Mucosa of descending colon (tissue), 3 donors: Measurements from ENCODE around the gene SELENOI. TPM values are rescaled to one million over a fixed set of nuclear protein-coding genes. Genes with fewer than 3 reads are reported as not detected.
"Not testable (repeated sequence)": the region's sequence is repeated elsewhere in the genome, so short reads cannot be mapped to it uniquely, and the experiment has no call there.

ENCODE experiments used
- ATAC-seq: fragments of 200-7000 bp; cut with Tn5 transposase; one replicate; pipeline ENCODE4 v1.9.1; 2020; ENCODE audit warnings: mild to moderate bottlenecking, moderate library complexity
- DNase-seq, 3 donors: peaks; one replicate each; pipeline ENCODE4 v3.0.0-alpha.2; 2020
- H3K36me3 ChIP-seq: fragments of 200-600 bp; one replicate; pipeline ENCODE4 v1.8.0; 2021; ENCODE audit warnings: low read depth, mild to moderate bottlenecking
- H3K4me1 ChIP-seq: fragments of 200-600 bp; one replicate; pipeline ENCODE4 v1.8.0; 2021; ENCODE audit warnings: low read depth, mild to moderate bottlenecking
- H3K4me3 ChIP-seq: fragments of 200-600 bp; one replicate; pipeline ENCODE4 v1.8.0; 2021; ENCODE audit warnings: mild to moderate bottlenecking
- H3K9me3 ChIP-seq: fragments of 200-600 bp; one replicate; pipeline ENCODE4 v1.8.0; 2021; ENCODE audit warnings: mild to moderate bottlenecking
- CTCF ChIP-seq: fragments of 200-600 bp; IDR thresholded peaks from one replicate; pipeline ENCODE4 v1.8.0; 2022; ENCODE audit warnings: antibody characterized with exemption, mild to moderate bottlenecking
- intact Hi-C, 2 donors: fragments of 100-400 bp; cut with DNase I in 1 of 2; cut with micrococcal nuclease in 1 of 2; formaldehyde crosslinking; loops; one replicate each; pipeline versions ENCODE4 v1.11.0 to v1.11.1; 2022; cut with DNase I, micrococcal nuclease
- total RNA-seq, 3 donors: library from RNA; stranded (reverse); fragmentation: NEBNext Ultra II Directional in 2 of 3; extraction: Animal tissue kit (Norgen Biotek cat#: 25700) in 2 of 3; gene quantifications; one replicate each; pipeline versions ENCODE4 v1.2.1 to v1.2.4, GENCODE V29; 2021 to 2023
- donor health status: DM: no; HTN: no; CAD: no; lungs with moderate emphysema.
- donor health status: DM: no; HTN: no; CAD: no.
- donor health status: DM: no; HTN: yes; CAD: no.

SELENOI gene
- total RNA-seq, 3 donors from 2014 or later, result 27.4 to 42.6 (median 28.0) TPM

- peak; percentile 99 for ATAC-seq
- no peaks in the 10 kb centered on the region for H3K9me3 ChIP-seq
- peak; percentile 70 for TF ChIP-seq CTCF
- H3K4me3 ChIP-seq, result no peak overlapping the region
- H3K4me1 ChIP-seq, result no peaks in the 10 kb centered on the region
- peak; percentile 84 to 97 (median 92) for DNase-seq
- intact Hi-C loops, result no loop called here
- no peaks in the 10 kb centered on the region for H3K36me3 ChIP-seq
Measured at GRCh38 chr2:26330114-26330549, 15.8 kb upstream of the SELENOI start.

DNA sequence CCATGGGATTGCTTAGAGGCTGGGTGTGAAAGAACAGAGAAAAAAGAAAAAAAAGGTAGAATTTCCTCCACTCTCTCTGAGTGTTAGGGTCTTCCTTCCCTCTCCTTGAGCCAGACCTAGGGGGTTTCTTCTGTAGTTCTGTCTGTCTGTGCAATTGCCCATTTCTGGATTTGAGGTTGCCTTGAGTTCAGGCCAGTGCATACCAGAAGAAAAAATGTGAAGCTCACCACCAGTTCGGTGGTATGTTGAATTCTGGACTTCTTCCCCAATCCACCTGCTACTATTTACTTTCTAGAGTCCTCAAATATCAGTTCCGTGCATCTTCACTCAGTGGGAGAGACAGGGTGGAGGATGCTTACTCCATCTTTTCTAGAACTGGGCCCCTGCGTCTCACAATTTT lies 15.3 kb upstream of the SELENOI start:
- H3K36me3 ChIP-seq, result no peaks in the 10 kb centered on the region
- H3K4me3 ChIP-seq, result no peak overlapping the region
- H3K4me1 ChIP-seq, result no peaks in the 10 kb centered on the region
- no peak for TF ChIP-seq CTCF
- no peaks in the 10 kb centered on the region for H3K9me3 ChIP-seq
- ATAC-seq (no peak), DNase-seq (no peak)
- intact Hi-C loops, result no loop called here

DNA sequence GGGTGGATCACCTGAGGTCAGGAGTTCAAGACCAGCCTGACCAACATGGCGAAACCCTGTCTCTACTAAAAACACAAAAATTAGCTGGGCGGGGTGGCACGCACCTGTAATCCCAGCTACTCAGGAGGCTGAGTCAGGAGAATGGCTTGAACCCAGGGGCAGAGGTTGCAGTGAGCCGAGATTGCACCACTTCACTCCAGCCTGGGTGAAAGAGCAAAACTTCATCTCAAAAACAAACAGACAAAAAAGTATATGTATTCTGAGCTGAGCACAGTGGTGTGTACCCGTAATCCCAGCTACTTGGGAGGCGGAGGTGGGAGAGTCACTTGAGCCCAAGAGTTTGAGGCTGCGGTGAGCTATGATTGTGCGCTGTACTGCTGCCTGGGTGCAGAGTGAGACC lies 14.6 kb upstream of the SELENOI start:
- ATAC-seq, H3K36me3 ChIP-seq, H3K9me3 ChIP-seq, intact Hi-C loops, DNase-seq, H3K4me1 ChIP-seq, H3K4me3 ChIP-seq: not testable (repeated sequence)

DNA sequence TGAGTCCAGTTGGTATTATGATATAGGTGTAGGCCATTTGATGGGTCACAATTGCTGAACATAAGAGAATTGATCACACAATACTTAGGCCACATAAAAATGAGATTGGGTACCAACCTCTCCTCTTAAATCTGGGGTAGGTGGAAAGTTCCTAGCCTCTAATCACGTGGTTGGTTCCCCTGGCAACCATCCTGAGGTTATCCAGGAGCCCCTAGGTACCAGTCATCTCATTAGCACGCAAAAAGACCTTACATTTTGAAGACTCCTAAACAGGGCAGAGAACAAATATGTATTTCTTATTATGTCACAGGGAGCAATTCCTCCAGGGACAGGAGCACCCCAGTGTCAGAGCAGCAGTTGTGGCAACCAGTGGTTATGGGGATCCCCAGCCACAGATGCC lies 12.7 kb upstream of the SELENOI start:
- H3K4me3 ChIP-seq, result no peak overlapping the region
- no peak for DNase-seq
- no peaks in the 10 kb centered on the region for H3K9me3 ChIP-seq
- TF ChIP-seq CTCF, result no peak
- H3K36me3 ChIP-seq, result no peaks in the 10 kb centered on the region
- H3K4me1 ChIP-seq, result no peaks in the 10 kb centered on the region
- ATAC-seq, result no peak
- intact Hi-C loops, result no loop called here

GRCh38 chr2:26335231-26335630 lies 10.7 kb upstream of the SELENOI start:
- H3K9me3 ChIP-seq, result no peaks in the 10 kb centered on the region
- H3K4me3 ChIP-seq, result no peak overlapping the region
- intact Hi-C loops, result no loop called here
- ATAC-seq (no peak), DNase-seq (no peak)
- no peak for TF ChIP-seq CTCF
- no peaks in the 10 kb centered on the region for H3K36me3 ChIP-seq
- no peaks in the 10 kb centered on the region for H3K4me1 ChIP-seq

- intact Hi-C loops, result no loop called here
Measured at GRCh38 chr2:26336719-26337118, 9.2 kb upstream of the SELENOI start.

More at GRCh38 chr2:26336719-26337118, 9.2 kb upstream of the SELENOI start:
- ATAC-seq (no peak), DNase-seq (no peak)
- no peak overlapping the region for H3K4me3 ChIP-seq
- no peaks in the 10 kb centered on the region for H3K36me3 ChIP-seq
- no peak for TF ChIP-seq CTCF
- no peaks in the 10 kb centered on the region for H3K9me3 ChIP-seq
- H3K4me1 ChIP-seq, result no peaks in the 10 kb centered on the region
